Measurements from ENCODE around the gene AIFM2. TPM values are rescaled to one million over a fixed set of nuclear protein-coding genes. Genes with fewer than 3 reads are reported as not detected.
A peak's percentile ranks its signal among the peaks of the same experiment; 100 is the strongest.

Gene AIFM2
- total and polyA plus RNA-seq, 2 of the 13 experiments (the other 11 are each of a cell fraction or from before 2014, with no cell fraction given) = 20.3 to 29.5 TPM

GRCh38 chr10:70085975-70086613 lies 46.5 kb downstream of the AIFM2 start (continued):
- TF ChIP-seq BATF2 (CRISPR knock-in tag; IDR thresholded peaks at IDR 0.05) (no peak), FOXJ3 (CRISPR knock-in tag; IDR thresholded peaks at IDR 0.05; ENCODE audit: borderline replicate concordance) (no peak; the same call in 1 of the 2 replicates), NR3C1 (CRISPR knock-in tag; IDR thresholded peaks at IDR 0.05) (no peak), ZNF143 (CRISPR knock-in tag; IDR thresholded peaks at IDR 0.05) (no peak), ZNF614 (CRISPR knock-in tag; IDR thresholded peaks at IDR 0.05; ENCODE audit: borderline replicate concordance) (peak; percentile 76; the same call in 1 of the 2 replicates), TMF1 (CRISPR knock-in tag; IDR thresholded peaks at IDR 0.05; ENCODE audit: low read depth) (no peak), ZSCAN31 (CRISPR knock-in tag; IDR thresholded peaks at IDR 0.05; ENCODE audit: low read depth) (no peak), CHD2 (IDR thresholded peaks at IDR 0.05; ENCODE audit: low read depth, low read length) (no peak), DNMT1 (CRISPR knock-in tag; IDR thresholded peaks at IDR 0.05) (no peak), ATF7-NPFF (CRISPR knock-in tag; IDR thresholded peaks at IDR 0.05; ENCODE audit: low read depth) (no peak), IKZF4 (CRISPR knock-in tag; IDR thresholded peaks at IDR 0.05; ENCODE audit: borderline replicate concordance, low read depth, not compliant biosample characterization) (no peak), MXD1 (CRISPR knock-in tag; IDR thresholded peaks at IDR 0.05) (no peak), GATAD2A (CRISPR knock-in tag; IDR thresholded peaks at IDR 0.05) (peak; percentile 75), MZF1 (CRISPR knock-in tag; IDR thresholded peaks at IDR 0.05; ENCODE audit: borderline replicate concordance) (no peak), CENPX (CRISPR knock-in tag; IDR thresholded peaks at IDR 0.05) (no peak), ZNF205 (CRISPR knock-in tag; IDR thresholded peaks at IDR 0.05) (peak; percentile 42; the same call in 1 of the 2 replicates)

All from HepG2 (cell line).